GM19397 (cell line): Measurements from ENCODE around the gene SYNPO2.
"Not testable (repeated sequence)": the region's sequence is repeated elsewhere in the genome, so short reads cannot be mapped to it uniquely, and the experiment has no call there.

Experiments
- ATAC-seq: cut with Tn5 transposase; IDR thresholded peaks from one replicate; pipeline ENCODE4 v1.9.1; 2021; ENCODE audit warnings: mild to moderate bottlenecking, moderate library complexity; ENCODE audit not compliant: unreplicated experiment

Gene SYNPO2

GRCh38 chr4:118877797-118878196 lies 10.9 kb upstream of the SYNPO2 start:
- ATAC-seq, result no peak

- ATAC-seq, result not testable (repeated sequence)
These were observed 10.1 kb upstream of the SYNPO2 start for GRCh38 chr4:118878507-118878906.

- no peak for ATAC-seq
These were observed 9.2 kb upstream of the SYNPO2 start for GRCh38 chr4:118879409-118879808.

GRCh38 chr4:118881512-118882146 lies 7.0 kb upstream of the SYNPO2 start:
- no peak for ATAC-seq

GRCh38 chr4:118883861-118884260 lies 4.8 kb upstream of the SYNPO2 start:
- no peak for ATAC-seq

GRCh38 chr4:118884716-118885115 lies 3.9 kb upstream of the SYNPO2 start:
- no peak for ATAC-seq

- ATAC-seq, result no peak
These were observed 648 bp downstream of the SYNPO2 start for GRCh38 chr4:118889312-118889691.

GRCh38 chr4:118894034-118894433 lies 5.4 kb downstream of the SYNPO2 start:
- no peak for ATAC-seq

GRCh38 chr4:118898221-118898620 lies 9.6 kb downstream of the SYNPO2 start:
- no peak for ATAC-seq

- ATAC-seq, result no peak
These were observed 10.1 kb downstream of the SYNPO2 start for GRCh38 chr4:118898684-118899138.

GRCh38 chr4:118904418-118904817 lies 15.8 kb downstream of the SYNPO2 start:
- no peak for ATAC-seq

GRCh38 chr4:118904935-118905334 lies 16.3 kb downstream of the SYNPO2 start:
- no peak for ATAC-seq

GRCh38 chr4:118905566-118905965 lies 16.9 kb downstream of the SYNPO2 start:
- ATAC-seq, result no peak

GRCh38 chr4:118909173-118909956 lies 20.7 kb downstream of the SYNPO2 start:
- no peak for ATAC-seq

- no peak for ATAC-seq
These were observed 21.6 kb downstream of the SYNPO2 start for GRCh38 chr4:118910221-118910620.

GRCh38 chr4:118911238-118911703 lies 22.6 kb downstream of the SYNPO2 start:
- ATAC-seq, result no peak

GRCh38 chr4:118915468-118915867 lies 26.8 kb downstream of the SYNPO2 start:
- ATAC-seq, result no peak

- ATAC-seq, result no peak
These were observed 28.1 kb downstream of the SYNPO2 start for GRCh38 chr4:118916691-118917289.

GRCh38 chr4:118917582-118917981 lies 28.9 kb downstream of the SYNPO2 start:
- no peak for ATAC-seq

- ATAC-seq, result no peak
These were observed 29.7 kb downstream of the SYNPO2 start for GRCh38 chr4:118918388-118918787.

GRCh38 chr4:118920247-118920646 lies 31.6 kb downstream of the SYNPO2 start:
- ATAC-seq, result no peak

GRCh38 chr4:118921786-118922185 lies 33.1 kb downstream of the SYNPO2 start:
- no peak for ATAC-seq
